GM23338 (cell line): ENCODE measurements around the gene HSPG2. TPM values are rescaled to one million over a fixed set of nuclear protein-coding genes. Genes with fewer than 3 reads are reported as not detected.

ENCODE experiments used
- ATAC-seq: fragments of 200-7000 bp; cut with Tn5 transposase; 3 replicates; pipeline ENCODE4 v1.9.1; 2020
- DNase-seq: peaks from one replicate; pipeline ENCODE4 v3.0.0-alpha.2; 2015; ENCODE audit warnings: low spot score
- H2AFZ ChIP-seq: fragments of 200-600 bp; sonication (generic); 2 replicates; pipeline ENCODE4 v1.8.0; 2016; ENCODE audit warnings: antibody characterized with exemption, mild to moderate bottlenecking, moderate library complexity
- H3F3A ChIP-seq: fragments of 200-600 bp; sonication (generic); replicated peaks from 2 replicates; pipeline ENCODE4 v1.8.0; 2017; ENCODE audit warnings: antibody characterized with exemption, mixed run types, low read depth
- H3K27ac ChIP-seq: fragments of 200-600 bp; sonication (generic); 2 replicates; pipeline ENCODE4 v1.6.1; 2016; ENCODE audit warnings: low read depth
- H3K27me3 ChIP-seq: fragments of 200-600 bp; sonication (generic); 2 replicates; pipeline ENCODE4 v1.8.0; 2016; ENCODE audit warnings: mild to moderate bottlenecking, mixed run types, moderate library complexity; ENCODE audit not compliant: insufficient read depth
- H3K36me3 ChIP-seq: fragments of 200-600 bp; sonication (generic); 2 replicates; pipeline ENCODE4 v1.8.0; 2016; ENCODE audit warnings: mild to moderate bottlenecking; ENCODE audit not compliant: insufficient read depth
- H3K4me1 ChIP-seq: fragments of 200-600 bp; sonication (generic); 2 replicates; pipeline ENCODE4 v1.8.0; 2016; ENCODE audit warnings: mild to moderate bottlenecking, moderate library complexity; ENCODE audit not compliant: insufficient read depth
- H3K4me2 ChIP-seq: fragments of 200-600 bp; sonication (generic); 2 replicates; pipeline ENCODE4 v1.7.1; 2017; ENCODE audit warnings: mixed run types
- H3K4me3 ChIP-seq: fragments of 200-600 bp; sonication (generic); 2 replicates; pipeline ENCODE4 v1.6.1; 2016; ENCODE audit warnings: mixed run types
- H3K79me2 ChIP-seq: fragments of 200-600 bp; sonication (generic); replicated peaks from 2 replicates; pipeline ENCODE4 v1.8.0; 2017; ENCODE audit warnings: mild to moderate bottlenecking; ENCODE audit not compliant: insufficient read depth
- H3K9me2 ChIP-seq: fragments of 200-600 bp; sonication (generic); 2 replicates; pipeline ENCODE4 v1.8.0; 2017; ENCODE audit not compliant: insufficient read depth
- H4K20me1 ChIP-seq: fragments of 200-600 bp; sonication (generic); replicated peaks from 2 replicates; pipeline ENCODE4 v1.8.0; 2017; ENCODE audit warnings: mild to moderate bottlenecking; ENCODE audit not compliant: insufficient read depth
- H3K27ac Mint-ChIP-seq: 2 replicates; pipeline ENCODE4 v1.8.0; 2020; ENCODE audit warnings: inconsistent platforms, mild to moderate bottlenecking, moderate library complexity, mixed read lengths
- H3K27me3 Mint-ChIP-seq: 3 replicates; pipeline ENCODE4 v1.8.0; 2022; ENCODE audit warnings: low read depth, mild to moderate bottlenecking, moderate library complexity, mixed read lengths, inconsistent platforms; ENCODE audit not compliant: insufficient read depth, poor library complexity
- H3K36me3 Mint-ChIP-seq: 3 replicates; pipeline ENCODE4 v1.8.0; 2021; ENCODE audit warnings: low read depth, mild to moderate bottlenecking, inconsistent platforms, moderate library complexity, mixed read lengths
- H3K4me1 Mint-ChIP-seq: 3 replicates; pipeline ENCODE4 v1.8.0; 2020; ENCODE audit warnings: mild to moderate bottlenecking, inconsistent platforms, mixed read lengths
- H3K4me3 Mint-ChIP-seq: 3 replicates; pipeline ENCODE4 v1.8.0; 2021; ENCODE audit warnings: moderate library complexity, mild to moderate bottlenecking, inconsistent platforms, mixed read lengths
- H3K9me3 Mint-ChIP-seq: 3 replicates; pipeline ENCODE4 v1.8.0; 2020; ENCODE audit warnings: moderate library complexity, mild to moderate bottlenecking, inconsistent platforms, mixed read lengths
- EZH2 ChIP-seq: fragments of 200-600 bp; sonication (generic); IDR thresholded peaks from one replicate; pipeline ENCODE4 v1.8.0; 2017; ENCODE audit warnings: antibody characterized with exemption, mild to moderate bottlenecking, low read depth; ENCODE audit not compliant: unreplicated experiment
- NANOG ChIP-seq: IDR thresholded peaks from 2 replicates; pipeline ENCODE4 v1.6.1; 2016; ENCODE audit warnings: antibody characterized with exemption, borderline replicate concordance
- ZNF114 ChIP-seq: fragments of 250-450 bp; sonication (Bioruptor Pico); IDR thresholded peaks from 2 replicates; pipeline ENCODE4 v1.5.0; 2020; ENCODE audit warnings: mild to moderate bottlenecking, moderate library complexity
- ZNF331 ChIP-seq: fragments of 250-450 bp; sonication (Bioruptor Pico); IDR thresholded peaks from 2 replicates; pipeline ENCODE4 v1.5.0; 2020; ENCODE audit warnings: low read depth, mild to moderate bottlenecking, moderate library complexity
- polyA plus RNA-seq: library from polyadenylated mRNA; unstranded; fragments of >200 nt; fragmentation: Nextera tagmentation; extraction: Ambion mirVana; gene quantifications from 2 replicates; pipeline ENCODE4 v1.2.1, GENCODE V29; 2016
- total RNA-seq: library from RNA; depleted of rRNA; stranded (reverse); fragments of >200 nt; shearing (Covaris generic); gene quantifications from 2 replicates; pipeline ENCODE4 v1.2.3, GENCODE V29; 2014
- TF ChIP-seq, protein P1 (sequence below): fragments of 250-450 bp; sonication (Bioruptor Pico); IDR thresholded peaks from 2 replicates; pipeline ENCODE4 v1.5.0; 2020; ENCODE audit warnings: mild to moderate bottlenecking, moderate library complexity
- TF ChIP-seq, protein P2 (sequence below): IDR thresholded peaks from 2 replicates; pipeline ENCODE4 v1.6.1; 2016; ENCODE audit warnings: antibody characterized with exemption

HSPG2 gene
- total and polyA plus RNA-seq, 2 experiments from 2014 or later = 14.9 to 70.8 TPM

DNA sequence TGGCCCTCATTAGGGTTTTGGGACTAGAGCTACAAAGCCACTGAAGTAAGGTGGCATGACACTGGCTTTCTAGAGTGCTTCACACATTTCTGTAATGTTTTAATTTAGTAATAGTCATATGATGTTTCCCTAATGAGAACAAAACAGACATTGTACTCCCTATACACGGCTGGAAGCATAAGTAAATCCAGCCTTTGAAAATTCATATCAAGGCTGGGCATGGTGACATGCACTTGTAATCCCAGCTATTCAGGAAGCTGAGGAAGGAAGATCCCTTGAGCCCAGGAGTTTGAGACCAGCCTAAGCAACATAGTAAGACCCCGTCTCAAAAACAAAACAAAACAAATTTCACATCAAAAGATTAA, 161.6 kb downstream of the HSPG2 start:
- Histone ChIP-seq H3K36me3 (no peaks in the 10 kb centered on the region), H3K4me2 (no peak overlapping the region), H3K4me3 (no peak overlapping the region), H3K4me1 (no peaks in the 10 kb centered on the region; the same call in 1 of the 2 replicates), H3K9me2 (no peaks in the 10 kb centered on the region), H2AFZ (no peak overlapping the region), H3K79me2 (peaks cover 100% of the 10 kb centered on the region), H3K27me3 (no peaks in the 10 kb centered on the region), H3F3A (no peaks in the 10 kb centered on the region), H3K27ac (no peak overlapping the region), H4K20me1 (peaks cover 71% of the 10 kb centered on the region)
- Mint-ChIP-seq H3K4me3 (no peak overlapping the region), H3K4me1 (peaks cover 10% of the 10 kb centered on the region; the same call in 1 of the 3 replicates), H3K36me3 (peaks cover 10% of the 10 kb centered on the region; the same call in 2 of the 3 replicates), H3K27ac (no peak overlapping the region), H3K9me3 (peaks cover 8% of the 10 kb centered on the region; the same call in 2 of the 3 replicates), H3K27me3 (peaks cover 5% of the 10 kb centered on the region)
- TF ChIP-seq NANOG (no peak), EZH2 (no peak), ZNF114 (CRISPR knock-in tag) (no peak), ZNF331 (CRISPR knock-in tag) (no peak)
- TF ChIP-seq, protein P1, sequence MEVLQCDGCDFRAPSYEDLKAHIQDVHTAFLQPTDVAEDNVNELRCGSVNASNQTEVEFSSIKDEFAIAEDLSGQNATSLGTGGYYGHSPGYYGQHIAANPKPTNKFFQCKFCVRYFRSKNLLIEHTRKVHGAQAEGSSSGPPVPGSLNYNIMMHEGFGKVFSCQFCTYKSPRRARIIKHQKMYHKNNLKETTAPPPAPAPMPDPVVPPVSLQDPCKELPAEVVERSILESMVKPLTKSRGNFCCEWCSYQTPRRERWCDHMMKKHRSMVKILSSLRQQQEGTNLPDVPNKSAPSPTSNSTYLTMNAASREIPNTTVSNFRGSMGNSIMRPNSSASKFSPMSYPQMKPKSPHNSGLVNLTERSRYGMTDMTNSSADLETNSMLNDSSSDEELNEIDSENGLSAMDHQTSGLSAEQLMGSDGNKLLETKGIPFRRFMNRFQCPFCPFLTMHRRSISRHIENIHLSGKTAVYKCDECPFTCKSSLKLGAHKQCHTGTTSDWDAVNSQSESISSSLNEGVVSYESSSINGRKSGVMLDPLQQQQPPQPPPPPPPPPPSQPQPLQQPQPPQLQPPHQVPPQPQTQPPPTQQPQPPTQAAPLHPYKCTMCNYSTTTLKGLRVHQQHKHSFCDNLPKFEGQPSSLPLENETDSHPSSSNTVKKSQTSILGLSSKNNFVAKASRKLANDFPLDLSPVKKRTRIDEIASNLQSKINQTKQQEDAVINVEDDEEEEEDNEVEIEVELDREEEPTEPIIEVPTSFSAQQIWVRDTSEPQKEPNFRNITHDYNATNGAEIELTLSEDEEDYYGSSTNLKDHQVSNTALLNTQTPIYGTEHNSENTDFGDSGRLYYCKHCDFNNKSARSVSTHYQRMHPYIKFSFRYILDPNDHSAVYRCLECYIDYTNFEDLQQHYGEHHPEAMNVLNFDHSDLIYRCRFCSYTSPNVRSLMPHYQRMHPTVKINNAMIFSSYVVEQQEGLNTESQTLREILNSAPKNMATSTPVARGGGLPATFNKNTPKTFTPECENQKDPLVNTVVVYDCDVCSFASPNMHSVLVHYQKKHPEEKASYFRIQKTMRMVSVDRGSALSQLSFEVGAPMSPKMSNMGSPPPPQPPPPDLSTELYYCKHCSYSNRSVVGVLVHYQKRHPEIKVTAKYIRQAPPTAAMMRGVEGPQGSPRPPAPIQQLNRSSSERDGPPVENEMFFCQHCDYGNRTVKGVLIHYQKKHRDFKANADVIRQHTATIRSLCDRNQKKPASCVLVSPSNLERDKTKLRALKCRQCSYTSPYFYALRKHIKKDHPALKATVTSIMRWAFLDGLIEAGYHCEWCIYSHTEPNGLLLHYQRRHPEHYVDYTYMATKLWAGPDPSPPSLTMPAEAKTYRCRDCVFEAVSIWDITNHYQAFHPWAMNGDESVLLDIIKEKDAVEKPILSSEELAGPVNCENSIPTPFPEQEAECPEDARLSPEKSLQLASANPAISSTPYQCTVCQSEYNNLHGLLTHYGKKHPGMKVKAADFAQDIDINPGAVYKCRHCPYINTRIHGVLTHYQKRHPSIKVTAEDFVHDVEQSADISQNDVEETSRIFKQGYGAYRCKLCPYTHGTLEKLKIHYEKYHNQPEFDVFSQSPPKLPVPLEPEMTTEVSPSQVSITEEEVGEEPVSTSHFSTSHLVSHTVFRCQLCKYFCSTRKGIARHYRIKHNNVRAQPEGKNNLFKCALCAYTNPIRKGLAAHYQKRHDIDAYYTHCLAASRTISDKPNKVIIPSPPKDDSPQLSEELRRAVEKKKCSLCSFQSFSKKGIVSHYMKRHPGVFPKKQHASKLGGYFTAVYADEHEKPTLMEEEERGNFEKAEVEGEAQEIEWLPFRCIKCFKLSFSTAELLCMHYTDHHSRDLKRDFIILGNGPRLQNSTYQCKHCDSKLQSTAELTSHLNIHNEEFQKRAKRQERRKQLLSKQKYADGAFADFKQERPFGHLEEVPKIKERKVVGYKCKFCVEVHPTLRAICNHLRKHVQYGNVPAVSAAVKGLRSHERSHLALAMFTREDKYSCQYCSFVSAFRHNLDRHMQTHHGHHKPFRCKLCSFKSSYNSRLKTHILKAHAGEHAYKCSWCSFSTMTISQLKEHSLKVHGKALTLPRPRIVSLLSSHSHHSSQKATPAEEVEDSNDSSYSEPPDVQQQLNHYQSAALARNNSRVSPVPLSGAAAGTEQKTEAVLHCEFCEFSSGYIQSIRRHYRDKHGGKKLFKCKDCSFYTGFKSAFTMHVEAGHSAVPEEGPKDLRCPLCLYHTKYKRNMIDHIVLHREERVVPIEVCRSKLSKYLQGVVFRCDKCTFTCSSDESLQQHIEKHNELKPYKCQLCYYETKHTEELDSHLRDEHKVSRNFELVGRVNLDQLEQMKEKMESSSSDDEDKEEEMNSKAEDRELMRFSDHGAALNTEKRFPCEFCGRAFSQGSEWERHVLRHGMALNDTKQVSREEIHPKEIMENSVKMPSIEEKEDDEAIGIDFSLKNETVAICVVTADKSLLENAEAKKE (CRISPR knock-in tag) = no peak
- TF ChIP-seq, protein P2, sequence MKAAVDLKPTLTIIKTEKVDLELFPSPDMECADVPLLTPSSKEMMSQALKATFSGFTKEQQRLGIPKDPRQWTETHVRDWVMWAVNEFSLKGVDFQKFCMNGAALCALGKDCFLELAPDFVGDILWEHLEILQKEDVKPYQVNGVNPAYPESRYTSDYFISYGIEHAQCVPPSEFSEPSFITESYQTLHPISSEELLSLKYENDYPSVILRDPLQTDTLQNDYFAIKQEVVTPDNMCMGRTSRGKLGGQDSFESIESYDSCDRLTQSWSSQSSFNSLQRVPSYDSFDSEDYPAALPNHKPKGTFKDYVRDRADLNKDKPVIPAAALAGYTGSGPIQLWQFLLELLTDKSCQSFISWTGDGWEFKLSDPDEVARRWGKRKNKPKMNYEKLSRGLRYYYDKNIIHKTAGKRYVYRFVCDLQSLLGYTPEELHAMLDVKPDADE = no peak
- DNase-seq (no peak), ATAC-seq (no peak)
